ENCODE results near the gene BMP6. TPM values are rescaled to one million over a fixed set of nuclear protein-coding genes. Genes with fewer than 3 reads are reported as not detected.

BMP6 gene
- total and polyA plus RNA-seq, 2 of the 4 experiments (the other 2 are of a cell fraction) = 0.18 to 0.19 TPM

- TF ChIP-seq RCOR1 (IDR thresholded peaks at IDR 0.05; ENCODE audit: insufficient replicate concordance, low read length) = no peak
- TF ChIP-seq RAD21 (IDR thresholded peaks at IDR 0.05; ENCODE audit: low read length) = no peak
- no peak for TF ChIP-seq POLR2A (IDR thresholded peaks at IDR 0.05; ENCODE audit: low read depth, low read length)
- TF ChIP-seq NFE2L2 (IDR thresholded peaks at IDR 0.05; ENCODE audit: low read depth, low read length) = no peak
- no peak for TF ChIP-seq RFX5 (IDR thresholded peaks at IDR 0.05; ENCODE audit: low read depth, low read length)
- TF ChIP-seq CTCF (conservative IDR thresholded peaks at IDR 0.05; ENCODE audit: low read depth, low read length) = no peak
- TF ChIP-seq USF2 (IDR thresholded peaks at IDR 0.05; ENCODE audit: low read depth, low read length) = no peak
- no peak for TF ChIP-seq SMC3 (IDR thresholded peaks at IDR 0.05; ENCODE audit: low read depth, low read length)
- no peak for TF ChIP-seq ELK1 (IDR thresholded peaks at IDR 0.05; ENCODE audit: borderline replicate concordance, low read depth, low read length)
- TF ChIP-seq CEBPB (IDR thresholded peaks at IDR 0.05; ENCODE audit: low read depth, low read length) = no peak
- no peak for TF ChIP-seq CHD1 (IDR thresholded peaks at IDR 0.05; ENCODE audit: low read depth, low read length)
- TF ChIP-seq MAZ (IDR thresholded peaks at IDR 0.05; ENCODE audit: borderline replicate concordance, low read depth, low read length) = no peak
- WGBS, 2 experiments (ENCODE audit: extremely low coverage in 2 of 2, insufficient read length in 1 of 2) = 60% methylated on average over 1 of the region's 5 CpGs; no CpG with 5 or more reads in 1 of the 2 experiments
- Histone ChIP-seq H3K36me3 (ENCODE audit: control insufficient read depth, insufficient read depth, low read length) (no peaks in the 10 kb centered on the region), H3K56ac (ENCODE audit: extremely low read depth, insufficient read depth, low read length) (no peak overlapping the region), H3K4me2 (ENCODE audit: low read depth, low read length) (no peak overlapping the region), H2AFZ (replicated peaks; ENCODE audit: low read length, poor library complexity) (no peak overlapping the region), H2BK20ac (ENCODE audit: low read depth, low read length) (no peak overlapping the region), H2AK5ac (ENCODE audit: low read depth, low read length) (no peak overlapping the region), H2BK15ac (ENCODE audit: low read depth, low read length) (no peak overlapping the region), H3K9me3 (ENCODE audit: control insufficient read depth, insufficient read depth, low read length) (no peaks in the 10 kb centered on the region), H4K8ac (ENCODE audit: low read depth in 2 of 2, low read length in 2 of 2) (no peak overlapping the region), H4K5ac (ENCODE audit: low read depth, low read length) (no peak overlapping the region), H3K27ac (ENCODE audit: insufficient read depth, low read length) (no peak overlapping the region), H3K9ac (ENCODE audit: low read depth, low read length) (no peak overlapping the region), H4K91ac (ENCODE audit: insufficient read depth, low read depth, low read length) (no peak overlapping the region), H3K14ac (replicated peaks; ENCODE audit: low read depth, low read length) (no peak overlapping the region), H3K27me3 (ENCODE audit: control insufficient read depth, insufficient read depth, low read length) (0 out of 2 replicates have a peak, but pooled peaks cover 2% of the 10 kb centered on the region), H3K79me1 (ENCODE audit: low read depth in 1 of 2, low read length in 2 of 2) (no peaks in the 10 kb centered on the region), H4K20me1 (ENCODE audit: insufficient read depth, low read length) (no peaks in the 10 kb centered on the region), H3K9me1 (ENCODE audit: insufficient read depth, low read length) (no peaks in the 10 kb centered on the region), H3K4me3 (ENCODE audit: insufficient read depth, low read depth, low read length) (no peak overlapping the region), H3K23ac (ENCODE audit: low read depth, low read length) (no peak overlapping the region), H2AK9ac (replicated peaks; ENCODE audit: low read depth, low read length, poor library complexity) (no peak overlapping the region), H2BK120ac (ENCODE audit: low read depth, low read length) (no peak overlapping the region), H3K4me1 (ENCODE audit: control insufficient read depth, insufficient read depth, low read length) (peaks cover 5% of the 10 kb centered on the region; the same call in 1 of the 2 replicates), H2BK5ac (ENCODE audit: low read depth, low read length, poor library complexity, severe bottlenecking) (no peak overlapping the region), H3K18ac (ENCODE audit: low read depth, low read length) (no peak overlapping the region), H3K4ac (ENCODE audit: low read depth, low read length) (no peak overlapping the region)
- dilution Hi-C loops (cut with HindIII; ENCODE audit: low sequenced_read_pairs, unreplicated experiment) = no loop called here
- in situ Hi-C loops (cut with MboI; ENCODE audit: low sequenced_read_pairs) = no loop called here
- ChIA-PET POLR2A (ENCODE audit: unreplicated experiment) (no interaction called here), CTCF (no interaction called here)
- ATAC-seq (ENCODE audit: low read depth) = no peak
- BruUV-seq (replicated peaks) = no TSS peak
- intact Hi-C loops (cut with micrococcal nuclease) = no loop called here
- no peak for DNase-seq
Observed at GRCh38 chr6:7828124-7828523, 102.2 kb downstream of the BMP6 start.
